Measurements from ENCODE around the gene TOMM6. TPM values are rescaled to one million over a fixed set of nuclear protein-coding genes. Genes with fewer than 3 reads are reported as not detected.

Gene TOMM6
- total and polyA plus RNA-seq, 8 donors = 48.6 to 196 (median 68.7) TPM

- H3K27me3 ChIP-seq = no peaks in the 10 kb centered on the region
- 91 to 97% methylated on average over 6 of the region's 6 CpGs for WGBS, 2 donors
- FAIRE-seq = no peak
- no peak for TF ChIP-seq CTCF (IDR thresholded peaks at IDR 0.05)
- no peaks in the 10 kb centered on the region for H3K9me3 ChIP-seq
- no peaks in the 10 kb centered on the region for H3K36me3 ChIP-seq
- H3K4me1 ChIP-seq = no peaks in the 10 kb centered on the region
- peak in 1 of 6 donors; percentile 32 for DNase-seq
- ATAC-seq = peak in 1 of 4 donors; percentile 25
- no peak overlapping the region for H3K4me3 ChIP-seq
- no peak overlapping the region for H3K27ac ChIP-seq
- intact Hi-C loops (cut with DNase I) = no loop called here
These were observed 39.4 kb upstream of the TOMM6 start for GRCh38 chr6:41748102-41748477.

DNA sequence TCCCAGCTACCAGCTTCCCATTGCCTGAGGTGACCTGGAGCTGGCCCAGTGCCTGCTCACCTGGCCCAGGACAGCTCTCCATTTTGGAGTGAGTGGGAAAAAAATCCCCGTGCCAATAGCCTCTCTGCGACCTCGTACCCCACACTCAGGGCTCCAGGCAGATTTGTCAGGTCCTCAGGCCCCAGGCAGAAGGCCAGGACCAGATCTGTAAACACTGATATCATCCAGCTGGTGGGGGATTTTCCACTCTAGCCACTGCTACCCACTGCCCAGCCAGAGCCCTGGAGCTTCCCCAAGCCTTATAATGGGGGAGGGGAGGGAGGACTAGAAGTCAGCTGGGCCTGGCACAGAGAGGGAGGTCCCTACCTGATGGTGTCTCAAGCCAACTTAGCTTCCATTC is 39.0 kb upstream of the TOMM6 start:
- ATAC-seq (peak; percentile 26 to 91 (median 51)), DNase-seq (peak in 2 of 6 donors; percentile 9 to 57), FAIRE-seq (no peak)
- intact Hi-C loops (cut with DNase I) = no loop called here
- Histone ChIP-seq H3K27ac (no peak overlapping the region), H3K4me3 (no peak overlapping the region), H3K4me1 (no peaks in the 10 kb centered on the region), H3K9me3 (no peaks in the 10 kb centered on the region), H3K27me3 (no peaks in the 10 kb centered on the region), H3K36me3 (no peaks in the 10 kb centered on the region)
- no peak for TF ChIP-seq CTCF (IDR thresholded peaks at IDR 0.05)
- 4 to 17% methylated on average over 3 of the region's 3 CpGs for whole genome bisulfite sequencing, 2 donors

DNA sequence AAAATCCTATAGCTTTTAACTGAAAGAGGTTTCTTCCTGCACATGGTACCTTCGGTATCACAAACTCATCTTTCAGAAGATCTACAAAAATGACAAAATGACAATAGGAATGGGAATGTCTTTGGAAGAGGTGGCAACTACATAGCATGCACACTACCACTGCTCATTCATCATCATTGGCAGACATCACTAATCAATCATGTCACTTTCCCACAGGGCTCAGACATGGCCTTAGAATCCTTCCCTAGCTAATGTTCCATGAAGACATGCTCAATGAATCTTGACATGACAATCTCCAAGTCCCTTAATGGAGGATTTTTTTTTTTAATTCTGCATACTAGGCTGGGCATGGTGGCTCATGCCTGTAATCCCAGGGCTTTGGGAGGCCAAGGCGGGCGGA is 37.1 kb upstream of the TOMM6 start:
- no peak overlapping the region for H3K27ac ChIP-seq
- no peaks in the 10 kb centered on the region for H3K36me3 ChIP-seq
- no peaks in the 10 kb centered on the region for H3K4me1 ChIP-seq
- no peak for ATAC-seq
- no peaks in the 10 kb centered on the region for H3K9me3 ChIP-seq
- TF ChIP-seq CTCF (IDR thresholded peaks at IDR 0.05) = no peak
- no peak overlapping the region for H3K4me3 ChIP-seq
- H3K27me3 ChIP-seq = no peaks in the 10 kb centered on the region
- FAIRE-seq = no peak
- 92 to 95% methylated on average over 3 of the region's 3 CpGs for WGBS, 2 donors
- DNase-seq = no peak
- intact Hi-C loops (cut with DNase I) = no loop called here

GRCh38 chr6:41755895-41756294 is 31.6 kb upstream of the TOMM6 start:
- Histone ChIP-seq H3K4me3 (no peak overlapping the region), H3K9me3 (no peaks in the 10 kb centered on the region), H3K27me3 (no peaks in the 10 kb centered on the region), H3K36me3 (no peaks in the 10 kb centered on the region), H3K27ac (no peak overlapping the region), H3K4me1 (no peaks in the 10 kb centered on the region)
- FAIRE-seq (no peak), ATAC-seq (no peak), DNase-seq (peak in 1 of 6 donors; percentile 3)
- 50 to 57% methylated on average over 4 of the region's 4 CpGs for WGBS, 2 donors
- intact Hi-C loops (cut with DNase I) = no loop called here
- TF ChIP-seq CTCF (IDR thresholded peaks at IDR 0.05) = no peak

GRCh38 chr6:41756354-41756753 is 31.1 kb upstream of the TOMM6 start:
- DNase-seq (peak in 1 of 6 donors; percentile 37), FAIRE-seq (no peak), ATAC-seq (no peak)
- no peaks in the 10 kb centered on the region for H3K4me1 ChIP-seq
- WGBS, 2 donors = 77 to 78% methylated on average over 12 to 13 of the region's 13 CpGs
- no peak for TF ChIP-seq CTCF (IDR thresholded peaks at IDR 0.05)
- H3K36me3 ChIP-seq = no peaks in the 10 kb centered on the region
- no peaks in the 10 kb centered on the region for H3K27me3 ChIP-seq
- intact Hi-C loops (cut with DNase I) = no loop called here
- no peaks in the 10 kb centered on the region for H3K9me3 ChIP-seq
- H3K4me3 ChIP-seq = no peak overlapping the region
- no peak overlapping the region for H3K27ac ChIP-seq

All from pancreas (tissue), 10 donors.